ENCODE measurements around the gene DAZ1.
"Not testable (repeated sequence)": the region's sequence is repeated elsewhere in the genome, so short reads cannot be mapped to it uniquely, and the experiment has no call there.

DAZ1 gene

GRCh38 chrY:23198908-23199307, at the start of gene DAZ1:
DAZ1 (minus strand) TSS chrY:23199008; CDS start chrY:23198800, 208 bp downstream.
- DNase-seq, result not testable (repeated sequence)

- not testable (repeated sequence) for DNase-seq
Measured at GRCh38 chrY:23219233-23219632, 20.4 kb upstream of the DAZ1 start, which contains the start of gene DAZ2. DAZ2 (plus strand) TSS chrY:23219533; CDS start chrY:23219741, 208 bp downstream.

- DNase-seq, result not testable (repeated sequence)
Measured at GRCh38 chrY:23210681-23211080, 11.9 kb upstream of the DAZ1 start.

GRCh38 chrY:23209802-23210495, 11.1 kb upstream of the DAZ1 start:
- not testable (repeated sequence) for DNase-seq

GRCh38 chrY:23207455-23207854, 8.6 kb upstream of the DAZ1 start:
- not testable (repeated sequence) for DNase-seq
